B cell (primary cell): ENCODE results near the gene ATP11A. TPM values are rescaled to one million over a fixed set of nuclear protein-coding genes. Genes with fewer than 3 reads are reported as not detected.

ENCODE experiments used
- ATAC-seq: fragments of 200-7000 bp; cut with Tn5 transposase; one replicate; pipeline ENCODE4 v1.10.0; 2021; ENCODE audit warnings: low read depth, mild to moderate bottlenecking, moderate number of reproducible peaks, moderate library complexity
- CTCF ChIA-PET: fragments of 350-600 bp; sonication (Branson Sonifier 250); formaldehyde crosslinking; loops from one replicate; lab custom pipeline; 2021; ENCODE audit warnings: antibody characterized with exemption, inconsistent platforms; lab: Charles Lee
- POLR2A ChIA-PET: fragments of 350-600 bp; sonication (Branson Sonifier 250); formaldehyde crosslinking; loops from one replicate; lab custom pipeline; 2021; ENCODE audit warnings: antibody characterized with exemption; lab: Charles Lee
- DNase-seq: peaks from one replicate; pipeline ENCODE4 v3.0.0; 2013
- H2AFZ ChIP-seq: 2 replicates; pipeline ENCODE4 v1.6.1; 2012; ENCODE audit warnings: mild to moderate bottlenecking, low read depth, low read length; ENCODE audit not compliant: insufficient read depth, poor library complexity, severe bottlenecking
- H3K27ac ChIP-seq, 2 donors: 1 replicate in 1 of 2; 2 replicates in 1 of 2; pipeline ENCODE4 v1.5.1; 2012 to 2013; ENCODE audit warnings: low read length in 2 of 2, mild to moderate bottlenecking in 2 of 2, moderate library complexity in 1 of 2
- H3K27me3 ChIP-seq, 4 experiments: fragments of 200-600 bp in 1 of 4; sonication (generic) in 1 of 4; replicated peaks in 1 of 4; 1 replicate in 2 of 4; 2 replicates in 2 of 4; pipeline versions ENCODE4 v1.6.1 to v1.7.0; 2013 to 2016; ENCODE audit warnings: low read length in 3 of 4, mild to moderate bottlenecking in 2 of 4, mixed read lengths in 1 of 4, moderate library complexity in 1 of 4; ENCODE audit not compliant: insufficient read depth in 4 of 4, control insufficient read depth in 3 of 4; ENCODE audit errors: control extremely low read depth in 1 of 4
- H3K36me3 ChIP-seq, 2 experiments: replicated peaks in 1 of 2; 1 replicate in 1 of 2; 2 replicates in 1 of 2; pipeline versions ENCODE4 v1.6.1 to v1.7.1; 2013; ENCODE audit warnings: low read length in 1 of 2; ENCODE audit not compliant: insufficient read depth in 2 of 2, control insufficient read depth in 1 of 2; ENCODE audit errors: control extremely low read depth in 1 of 2, extremely low read depth in 1 of 2
- H3K4me1 ChIP-seq, 2 donors: fragments of 200-600 bp in 1 of 2; sonication (generic) in 1 of 2; 1 replicate in 1 of 2; 2 replicates in 1 of 2; pipeline versions ENCODE4 v1.5.1 to v1.6.1; 2013 to 2017; ENCODE audit warnings: low read length in 2 of 2; ENCODE audit not compliant: control insufficient read depth in 2 of 2, insufficient read depth in 2 of 2
- H3K4me2 ChIP-seq: replicated peaks from 2 replicates; pipeline ENCODE3; 2012; ENCODE audit warnings: mild to moderate bottlenecking, low read depth, low read length; ENCODE audit not compliant: poor library complexity, severe bottlenecking
- H3K4me3 ChIP-seq, 5 experiments: fragments of 200-600 bp in 1 of 5; sonication (generic) in 1 of 5; 1 replicate in 3 of 5; 2 replicates in 2 of 5; pipeline versions ENCODE4 v1.5.1 to v1.7.0; 2011 to 2016; ENCODE audit warnings: low read length in 4 of 5, mild to moderate bottlenecking in 4 of 5, low read depth in 2 of 5, control low read depth in 1 of 5, moderate library complexity in 1 of 5; ENCODE audit not compliant: insufficient read depth in 1 of 5; ENCODE audit errors: control extremely low read depth in 1 of 5, extremely low read depth in 1 of 5
- H3K79me2 ChIP-seq: fragments of 200-600 bp; sonication (generic); one replicate; pipeline ENCODE4 v1.6.0; 2016; ENCODE audit warnings: low read length; ENCODE audit not compliant: control insufficient read depth, insufficient read depth
- H3K9ac ChIP-seq: fragments of 200-600 bp; sonication (generic); 2 replicates; pipeline ENCODE4 v1.6.1; 2017; ENCODE audit warnings: mild to moderate bottlenecking, low read length, moderate library complexity
- H3K9me3 ChIP-seq, 3 donors: one replicate each; pipeline versions ENCODE4 v1.6.1 to v1.7.1; 2013; ENCODE audit warnings: low read length in 2 of 3; ENCODE audit not compliant: control insufficient read depth in 2 of 3, insufficient read depth in 1 of 3; ENCODE audit errors: control extremely low read depth in 1 of 3
- H4K20me1 ChIP-seq: 2 replicates; pipeline ENCODE4 v1.6.0; 2012; ENCODE audit warnings: mild to moderate bottlenecking, low read length; ENCODE audit not compliant: insufficient read depth, control insufficient read depth, poor library complexity, severe bottlenecking
- H3K27ac Mint-ChIP-seq: one replicate; pipeline ENCODE4 v1.8.0; 2021; ENCODE audit warnings: mixed read lengths
- H3K27me3 Mint-ChIP-seq: one replicate; pipeline ENCODE4 v1.8.0; 2021; ENCODE audit warnings: mixed read lengths
- H3K4me1 Mint-ChIP-seq: one replicate; pipeline ENCODE4 v1.8.0; 2021; ENCODE audit warnings: mixed read lengths
- H3K4me3 Mint-ChIP-seq: one replicate; pipeline ENCODE4 v1.8.0; 2021; ENCODE audit warnings: mixed read lengths
- H3K9me3 Mint-ChIP-seq: one replicate; pipeline ENCODE4 v1.8.0; 2022; ENCODE audit warnings: mixed read lengths; ENCODE audit not compliant: insufficient read depth
- CTCF ChIP-seq: fragments of 200-600 bp; IDR thresholded peaks from one replicate; pipeline ENCODE4 v1.8.0; 2022; ENCODE audit warnings: antibody characterized with exemption, mild to moderate bottlenecking
- EZH2 ChIP-seq: IDR thresholded peaks from 2 replicates; pipeline ENCODE4 v1.6.1; 2012; ENCODE audit warnings: borderline replicate concordance, low read depth, mild to moderate bottlenecking, moderate library complexity, low read length; ENCODE audit not compliant: insufficient read depth, poor library complexity, severe bottlenecking
- whole genome bisulfite sequencing: methylation state at CpG from one replicate; pipeline ENCODE4 v1.1.5; 2013; ENCODE audit warnings: missing lambda C conversion rate; ENCODE audit not compliant: insufficient coverage; 5-methylcytosine and 5-hydroxymethylcytosine counted together
- intact Hi-C: fragments of 100-400 bp; cut with micrococcal nuclease; formaldehyde crosslinking; loops from one replicate; pipeline ENCODE4 v1.10.0; 2022
- polyA plus RNA-seq: library from polyadenylated mRNA; depleted of rRNA; stranded (reverse); fragments of >200 nt; gene quantifications from 2 replicates; pipeline ENCODE4 v1.2.3, GENCODE V29; 2012
- total RNA-seq, 2 donors: library from RNA; stranded (reverse); fragments of 120-200 nt in 1 of 2; gene quantifications; 1 replicate in 1 of 2; 2 replicates in 1 of 2; pipeline versions ENCODE4 v1.2.3 to v1.2.4, GENCODE V29; 2013 to 2022

ATP11A gene
- total and polyA plus RNA-seq, 2 donors (not counting 1 experiment from before 2014, with no cell fraction given) = 36.9 to 60.3 TPM

DNA sequence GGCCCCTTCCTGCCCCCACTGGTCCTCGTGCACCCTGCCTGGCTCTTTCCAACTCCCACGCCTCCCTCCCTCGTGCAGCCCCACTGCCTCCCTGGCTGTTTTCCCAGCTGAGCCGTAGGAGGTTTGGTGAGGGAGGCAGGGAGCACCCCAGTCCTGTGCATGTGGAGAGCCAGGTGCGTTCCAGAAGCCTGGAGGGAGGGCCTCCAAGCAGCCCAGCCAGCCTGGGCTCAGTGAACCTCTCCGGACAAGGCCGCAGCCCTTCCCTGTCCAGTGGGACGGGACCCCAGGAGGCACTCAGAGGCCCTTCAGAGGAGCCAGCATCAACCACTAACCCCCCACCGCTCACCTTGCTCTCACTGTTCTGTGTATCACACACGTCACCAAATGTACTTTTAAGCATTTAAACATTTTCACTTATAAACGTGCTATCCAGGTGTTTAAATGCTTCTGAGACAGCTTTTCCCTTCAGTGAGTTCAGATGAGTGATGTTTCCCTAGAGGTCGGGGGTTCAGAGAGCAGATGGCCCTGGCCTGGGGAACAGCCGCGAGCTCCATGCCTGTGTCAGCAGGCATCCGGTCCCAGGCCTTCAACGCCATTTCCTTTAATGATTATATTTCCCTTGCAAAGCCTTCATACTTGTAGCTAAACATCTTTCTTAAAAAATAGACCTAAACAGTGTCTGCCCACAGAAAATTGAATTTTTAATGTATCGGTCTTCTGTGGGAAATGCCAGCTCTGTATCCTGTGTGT is 122.6 kb downstream of the ATP11A start:
- ATAC-seq (no peak), DNase-seq (no peak)
- no peaks in the 10 kb centered on the region for H3K27me3 ChIP-seq
- no peaks in the 10 kb centered on the region for H4K20me1 ChIP-seq
- POLR2A ChIA-PET = no interaction called here
- Mint-ChIP-seq H3K27me3 (no peaks in the 10 kb centered on the region), H3K9me3 (no peaks in the 10 kb centered on the region), H3K4me3 (no peak overlapping the region), H3K4me1 (no peaks in the 10 kb centered on the region), H3K27ac (no peak overlapping the region)
- H3K36me3 ChIP-seq = peaks cover 1 to 15% of the 10 kb centered on the region in 2 experiments
- TF ChIP-seq EZH2 (no peak), CTCF (no peak)
- CTCF ChIA-PET = no interaction called here
- 92% methylated on average over 16 of the region's 17 CpGs for WGBS
- H3K4me1 ChIP-seq = no peaks in the 10 kb centered on the region
- H3K4me2 ChIP-seq = no peak overlapping the region
- no peak overlapping the region for H3K4me3 ChIP-seq
- H3K27ac ChIP-seq = no peak overlapping the region
- H3K9ac ChIP-seq = no peak overlapping the region
- H3K9me3 ChIP-seq = peaks cover 0 to 7% (median 0%) of the 10 kb centered on the region in 3 donors
- H3K79me2 ChIP-seq = no peaks in the 10 kb centered on the region
- H2AFZ ChIP-seq = no peak overlapping the region
- intact Hi-C loops = no loop called here

GRCh38 chr13:112813552-112813951 is 123.7 kb downstream of the ATP11A start:
- no peak overlapping the region for H3K4me2 ChIP-seq
- peaks cover 0 to 18% (median 3%) of the 10 kb centered on the region in 3 donors for H3K9me3 ChIP-seq
- DNase-seq (no peak), ATAC-seq (no peak)
- H3K27ac ChIP-seq = no peak overlapping the region
- H3K9ac ChIP-seq = no peak overlapping the region
- TF ChIP-seq EZH2 (no peak), CTCF (no peak)
- Mint-ChIP-seq H3K4me1 (no peaks in the 10 kb centered on the region), H3K9me3 (no peaks in the 10 kb centered on the region), H3K27ac (no peak overlapping the region), H3K27me3 (no peaks in the 10 kb centered on the region), H3K4me3 (no peak overlapping the region)
- H2AFZ ChIP-seq = no peak overlapping the region
- peaks cover 1 to 15% of the 10 kb centered on the region in 2 experiments for H3K36me3 ChIP-seq
- intact Hi-C loops = no loop called here
- ChIA-PET POLR2A (no interaction called here), CTCF (interaction anchor here (1.5 kb wide), 1 partner anchor 61 kb away, joined by 3 read pairs; no protein-coding TSS in a partner anchor)
- no peaks in the 10 kb centered on the region for H3K79me2 ChIP-seq
- WGBS = 99% methylated on average over 6 of the region's 8 CpGs
- H3K4me3 ChIP-seq = no peak overlapping the region
- no peaks in the 10 kb centered on the region for H4K20me1 ChIP-seq
- no peaks in the 10 kb centered on the region for H3K4me1 ChIP-seq
- no peaks in the 10 kb centered on the region for H3K27me3 ChIP-seq
